ENCODE measurements around the gene SOX6.

GRCh38 chr11:16121853-16122252 is 234.5 kb downstream of the SOX6 start:
- TF ChIP-seq REST (IDR thresholded peaks at IDR 0.05; ENCODE audit: insufficient read depth in 1 of 2, low read depth in 2 of 2, low read length in 1 of 2), result no peak
- TF ChIP-seq CTCF (IDR thresholded peaks at IDR 0.05), result no peak
